NT2/D1 (cell line): ENCODE measurements around the gene CLEC4G.

Experiments used
- SUZ12 ChIP-seq: IDR thresholded peaks from 2 replicates; pipeline ENCODE4 v1.6.1; 2011; ENCODE audit not compliant: insufficient read length, insufficient read depth; ENCODE audit errors: extremely low read depth
- YY1 ChIP-seq: IDR thresholded peaks from 2 replicates; pipeline ENCODE4 v1.6.1; 2011; ENCODE audit not compliant: insufficient read length, insufficient read depth
- ZNF274 ChIP-seq: IDR thresholded peaks from 2 replicates; pipeline ENCODE4 v1.6.1; 2011; ENCODE audit warnings: mild to moderate bottlenecking, low read depth, low read length

DNA sequence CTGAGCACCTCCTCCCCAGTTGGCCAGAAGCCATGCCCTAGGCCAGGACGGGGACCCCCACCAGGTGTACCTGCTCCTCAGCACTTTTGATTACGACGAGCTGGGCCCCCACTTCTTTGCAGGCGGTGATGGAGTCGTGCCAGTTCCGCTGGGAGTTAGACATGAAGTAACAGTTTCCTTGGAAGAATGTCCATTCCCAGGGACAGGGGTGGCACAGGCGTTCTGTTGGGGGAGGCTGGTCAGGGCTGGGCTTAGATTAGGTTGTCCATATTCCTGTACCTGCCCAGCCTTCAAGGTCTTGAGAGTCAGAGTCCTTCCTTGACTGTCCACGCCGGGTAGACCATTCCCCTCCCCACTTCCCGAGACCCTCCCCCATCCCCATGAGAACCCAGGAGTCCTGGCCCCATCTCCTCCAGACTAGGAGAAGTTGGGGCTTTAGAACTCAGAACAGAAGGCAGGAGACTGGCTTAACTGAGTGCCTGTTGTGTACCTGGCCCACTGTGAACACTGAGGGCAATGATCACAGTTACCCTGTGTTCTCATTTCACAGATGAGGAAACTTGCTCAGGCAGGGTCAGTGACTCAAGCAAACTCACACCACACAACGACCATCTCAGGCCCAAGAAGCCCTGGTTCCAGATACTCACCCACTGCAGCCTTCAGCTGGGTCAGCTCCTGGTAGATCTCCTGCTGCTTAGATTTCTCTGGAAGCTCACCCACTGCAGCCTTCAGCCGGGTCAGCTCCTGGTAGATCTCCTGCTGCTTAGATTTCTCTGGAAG, 13.2 kb upstream of the CLEC4G start:
- no peak for TF ChIP-seq ZNF274
- no peak for TF ChIP-seq YY1
- no peak for TF ChIP-seq SUZ12
